ENCODE data around the gene LTBP2.

DNA sequence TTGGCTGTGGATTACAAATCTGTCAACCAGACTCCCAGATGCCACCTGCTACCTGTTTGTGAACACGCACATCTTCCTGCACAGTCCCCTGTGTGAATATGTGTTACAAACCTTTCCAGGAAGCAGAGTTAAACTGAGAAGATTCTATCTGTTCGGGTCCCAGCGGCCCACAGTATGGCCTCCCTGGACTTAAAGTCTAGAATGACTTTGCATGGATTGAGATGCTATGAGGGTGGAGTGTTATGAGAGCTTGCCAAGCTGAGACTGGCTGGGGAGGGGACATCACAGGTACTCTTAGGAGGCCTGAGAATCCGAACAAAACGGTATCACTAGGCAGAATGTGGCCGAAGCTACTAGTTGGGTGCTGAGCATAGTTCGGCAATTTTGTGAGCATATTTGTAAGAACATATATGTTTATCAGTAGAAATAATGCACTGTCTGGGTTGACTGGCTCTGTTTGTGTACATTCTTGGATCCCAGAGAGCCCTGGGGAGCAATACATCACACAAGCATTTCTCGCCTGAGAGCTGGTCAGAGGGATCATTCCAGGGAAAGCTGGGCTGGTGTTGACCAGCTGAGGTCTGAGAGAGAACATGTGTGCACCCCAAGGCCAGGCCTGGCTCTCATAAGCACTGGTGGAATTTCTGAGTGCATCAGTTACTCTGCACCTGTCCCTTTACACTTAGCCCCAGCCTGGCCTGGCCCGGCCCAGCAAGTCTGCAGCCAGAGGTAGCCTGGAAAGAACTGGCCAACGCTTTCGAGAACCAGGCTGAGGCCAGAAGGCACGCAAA is 29.8 kb upstream of the LTBP2 start:
- TF ChIP-seq USF2 (IDR thresholded peaks at IDR 0.05): no peak
- no peak for TF ChIP-seq POLR2A (IDR thresholded peaks at IDR 0.05; ENCODE audit: low read length)
- TF ChIP-seq, protein P1, sequence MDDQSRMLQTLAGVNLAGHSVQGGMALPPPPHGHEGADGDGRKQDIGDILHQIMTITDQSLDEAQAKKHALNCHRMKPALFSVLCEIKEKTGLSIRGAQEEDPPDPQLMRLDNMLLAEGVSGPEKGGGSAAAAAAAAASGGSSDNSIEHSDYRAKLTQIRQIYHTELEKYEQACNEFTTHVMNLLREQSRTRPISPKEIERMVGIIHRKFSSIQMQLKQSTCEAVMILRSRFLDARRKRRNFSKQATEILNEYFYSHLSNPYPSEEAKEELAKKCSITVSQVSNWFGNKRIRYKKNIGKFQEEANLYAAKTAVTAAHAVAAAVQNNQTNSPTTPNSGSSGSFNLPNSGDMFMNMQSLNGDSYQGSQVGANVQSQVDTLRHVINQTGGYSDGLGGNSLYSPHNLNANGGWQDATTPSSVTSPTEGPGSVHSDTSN (IDR thresholded peaks at IDR 0.05): no peak
- TF ChIP-seq CTCF (IDR thresholded peaks at IDR 0.05): no peak
- no peak for TF ChIP-seq EP300 (IDR thresholded peaks at IDR 0.05)
- no peak for TF ChIP-seq CHD2 (IDR thresholded peaks at IDR 0.05; ENCODE audit: low read length, partially characterized antibody)
- TF ChIP-seq RAD21 (conservative IDR thresholded peaks at IDR 0.05 in 1 of 2, IDR thresholded peaks at IDR 0.05 in 1 of 2): no peak
